ENCODE results near the gene NTSR1.

The NTSR1 gene

DNA sequence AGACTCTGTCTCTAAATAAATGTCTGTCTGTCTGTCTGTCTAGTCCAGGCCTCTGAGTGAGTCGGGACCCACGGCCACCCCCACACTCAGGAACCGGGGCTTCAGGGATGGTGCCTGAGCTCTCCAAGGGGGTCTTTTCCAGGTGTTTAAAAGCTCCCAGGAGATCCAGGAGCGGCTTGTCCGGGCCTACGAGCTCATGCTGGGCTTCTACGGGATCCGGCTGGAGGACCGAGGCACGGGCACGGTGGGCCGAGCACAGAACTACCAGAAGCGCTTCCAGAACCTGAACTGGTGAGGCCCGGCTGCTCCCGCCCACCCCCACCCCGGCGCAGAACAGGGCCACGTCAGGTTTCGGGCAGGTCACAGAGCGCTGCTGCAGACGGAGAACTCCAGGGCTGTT, 102.7 kb downstream of the NTSR1 start:
- Histone ChIP-seq H3K27me3 (ENCODE audit: insufficient read depth, low read depth) (peaks cover 9% of the 10 kb centered on the region), H3K9ac (no peak overlapping the region), H3K4me2 (no peak overlapping the region), H3K4me1 (ENCODE audit: low read depth, poor library complexity, severe bottlenecking) (peaks cover 6% of the 10 kb centered on the region), H3K36me3 (ENCODE audit: insufficient read depth) (no peaks in the 10 kb centered on the region; the same call in 1 of the 2 replicates), H3K27ac (no peak overlapping the region), H3K4me3 (IDR thresholded peaks at IDR 0.05; ENCODE audit: insufficient read depth, low read depth, low read length) (no peak overlapping the region), H2AFZ (ENCODE audit: low read depth) (no peak overlapping the region), H4K20me1 (ENCODE audit: insufficient read depth) (no peaks in the 10 kb centered on the region), H3K79me2 (ENCODE audit: insufficient read depth, low read depth) (peaks cover 13% of the 10 kb centered on the region)
- TF ChIP-seq, protein P1, sequence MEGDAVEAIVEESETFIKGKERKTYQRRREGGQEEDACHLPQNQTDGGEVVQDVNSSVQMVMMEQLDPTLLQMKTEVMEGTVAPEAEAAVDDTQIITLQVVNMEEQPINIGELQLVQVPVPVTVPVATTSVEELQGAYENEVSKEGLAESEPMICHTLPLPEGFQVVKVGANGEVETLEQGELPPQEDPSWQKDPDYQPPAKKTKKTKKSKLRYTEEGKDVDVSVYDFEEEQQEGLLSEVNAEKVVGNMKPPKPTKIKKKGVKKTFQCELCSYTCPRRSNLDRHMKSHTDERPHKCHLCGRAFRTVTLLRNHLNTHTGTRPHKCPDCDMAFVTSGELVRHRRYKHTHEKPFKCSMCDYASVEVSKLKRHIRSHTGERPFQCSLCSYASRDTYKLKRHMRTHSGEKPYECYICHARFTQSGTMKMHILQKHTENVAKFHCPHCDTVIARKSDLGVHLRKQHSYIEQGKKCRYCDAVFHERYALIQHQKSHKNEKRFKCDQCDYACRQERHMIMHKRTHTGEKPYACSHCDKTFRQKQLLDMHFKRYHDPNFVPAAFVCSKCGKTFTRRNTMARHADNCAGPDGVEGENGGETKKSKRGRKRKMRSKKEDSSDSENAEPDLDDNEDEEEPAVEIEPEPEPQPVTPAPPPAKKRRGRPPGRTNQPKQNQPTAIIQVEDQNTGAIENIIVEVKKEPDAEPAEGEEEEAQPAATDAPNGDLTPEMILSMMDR (conservative IDR thresholded peaks at IDR 0.05; ENCODE audit: low read depth, low read length), result no peak

DNA sequence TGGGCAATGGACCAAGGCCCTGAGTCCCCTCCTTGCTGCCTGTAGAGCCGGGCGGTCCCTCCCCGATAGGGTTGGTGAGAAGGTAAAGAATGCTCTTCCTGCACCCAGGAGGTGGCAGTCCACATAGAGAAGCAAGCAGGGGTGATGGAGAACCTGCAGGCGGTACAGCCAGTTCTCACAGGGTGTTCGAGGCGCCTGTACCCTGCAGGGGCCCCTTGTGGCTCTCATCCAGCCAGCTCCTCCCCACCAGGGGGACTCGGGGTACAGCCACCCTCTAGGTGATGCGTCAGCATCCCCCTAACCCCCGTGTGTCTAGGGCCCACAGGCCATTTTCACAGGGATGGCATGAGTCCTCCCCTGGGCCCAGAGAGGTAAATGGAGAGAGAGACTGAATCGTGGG, 103.1 kb downstream of the NTSR1 start:
- H3K27me3 ChIP-seq (ENCODE audit: insufficient read depth, low read depth), result peaks cover 13% of the 10 kb centered on the region
- no peaks in the 10 kb centered on the region; the same call in 1 of the 2 replicates for H3K36me3 ChIP-seq (ENCODE audit: insufficient read depth)
- H3K4me3 ChIP-seq (IDR thresholded peaks at IDR 0.05; ENCODE audit: insufficient read depth, low read depth, low read length), result no peak overlapping the region
- no peak overlapping the region for H3K9ac ChIP-seq
- H3K27ac ChIP-seq, result no peak overlapping the region
- no peak overlapping the region for H3K4me2 ChIP-seq
- TF ChIP-seq, protein P1 (conservative IDR thresholded peaks at IDR 0.05; ENCODE audit: low read depth, low read length), result no peak
- H4K20me1 ChIP-seq (ENCODE audit: insufficient read depth), result no peaks in the 10 kb centered on the region
- H3K4me1 ChIP-seq (ENCODE audit: low read depth, poor library complexity, severe bottlenecking), result peaks cover 5% of the 10 kb centered on the region
- no peak overlapping the region for H2AFZ ChIP-seq (ENCODE audit: low read depth)
- H3K79me2 ChIP-seq (ENCODE audit: insufficient read depth, low read depth), result peaks cover 11% of the 10 kb centered on the region; the same call in 1 of the 2 replicates
